ENCODE results near the gene GPR137B. TPM values are rescaled to one million over a fixed set of nuclear protein-coding genes. Genes with fewer than 3 reads are reported as not detected.

Gene GPR137B
- total and polyA plus RNA-seq, 9 of the 15 experiments (the other 6 are each of a cell fraction or from before 2014, with no cell fraction given): 0.04 to 1.0 (median 0.62) TPM

DNA sequence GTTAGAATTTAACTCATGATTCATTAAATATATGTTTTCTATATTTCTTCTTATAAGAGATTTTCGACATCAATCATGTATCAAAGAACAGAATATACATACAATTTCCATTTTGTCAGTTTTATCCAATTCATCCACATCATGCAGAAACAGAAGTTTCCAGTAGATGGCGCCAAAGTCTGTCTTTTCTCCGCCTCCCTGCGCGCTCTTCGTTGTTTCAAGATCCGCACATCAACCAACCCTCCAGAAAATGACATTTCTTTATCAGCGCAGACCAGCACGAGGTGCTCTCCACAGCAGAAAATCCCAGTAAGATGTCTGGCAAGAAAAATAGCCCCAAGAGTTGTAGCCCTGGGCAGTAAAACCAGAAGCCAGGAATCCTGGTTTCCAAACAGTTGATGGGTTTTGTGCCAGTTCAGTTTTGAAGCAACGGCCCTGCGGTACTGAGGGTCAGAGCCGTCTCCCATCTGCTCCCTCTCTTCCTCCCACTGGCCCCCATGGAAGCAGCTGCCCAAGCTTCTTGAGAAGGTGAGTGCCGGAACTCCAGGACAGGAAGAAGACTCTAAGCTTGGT is 38.6 kb upstream of the GPR137B start (continued):
- TF ChIP-seq, protein P1, sequence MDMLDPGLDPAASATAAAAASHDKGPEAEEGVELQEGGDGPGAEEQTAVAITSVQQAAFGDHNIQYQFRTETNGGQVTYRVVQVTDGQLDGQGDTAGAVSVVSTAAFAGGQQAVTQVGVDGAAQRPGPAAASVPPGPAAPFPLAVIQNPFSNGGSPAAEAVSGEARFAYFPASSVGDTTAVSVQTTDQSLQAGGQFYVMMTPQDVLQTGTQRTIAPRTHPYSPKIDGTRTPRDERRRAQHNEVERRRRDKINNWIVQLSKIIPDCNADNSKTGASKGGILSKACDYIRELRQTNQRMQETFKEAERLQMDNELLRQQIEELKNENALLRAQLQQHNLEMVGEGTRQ (CRISPR knock-in tag; IDR thresholded peaks at IDR 0.05): no peak
- TF ChIP-seq HDAC1 (IDR thresholded peaks at IDR 0.05) (no peak), HNRNPUL1 (IDR thresholded peaks at IDR 0.05; ENCODE audit: low read length) (no peak), NCOA4 (IDR thresholded peaks at IDR 0.05; ENCODE audit: partially characterized antibody) (no peak), NR4A1 (CRISPR knock-in tag; IDR thresholded peaks at IDR 0.05) (no peak), NR4A1 (tag; IDR thresholded peaks at IDR 0.05) (no peak), PCBP2 (IDR thresholded peaks at IDR 0.05; ENCODE audit: low read depth, low read length, poor library complexity, severe bottlenecking) (no peak), SPI1 (IDR thresholded peaks at IDR 0.05; ENCODE audit: borderline replicate concordance, low read depth, low read length) (no peak), STAG1 (CRISPR knock-in tag; IDR thresholded peaks at IDR 0.05; ENCODE audit: borderline replicate concordance) (peak; percentile 83; the same call in 1 of the 2 replicates), ZNF282 (CRISPR knock-in tag; IDR thresholded peaks at IDR 0.05) (no peak), FOS (IDR thresholded peaks at IDR 0.05; ENCODE audit: extremely low read depth, insufficient read length) (no peak), MEF2A (IDR thresholded peaks at IDR 0.05; ENCODE audit: control insufficient read depth, low read depth, low read length) (no peak)
- TF ChIP-seq, protein P2, sequence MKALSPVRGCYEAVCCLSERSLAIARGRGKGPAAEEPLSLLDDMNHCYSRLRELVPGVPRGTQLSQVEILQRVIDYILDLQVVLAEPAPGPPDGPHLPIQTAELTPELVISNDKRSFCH (CRISPR knock-in tag; IDR thresholded peaks at IDR 0.05): no peak
- TF ChIP-seq, protein P2 (tag; IDR thresholded peaks at IDR 0.05): no peak
- TF ChIP-seq, protein P3, sequence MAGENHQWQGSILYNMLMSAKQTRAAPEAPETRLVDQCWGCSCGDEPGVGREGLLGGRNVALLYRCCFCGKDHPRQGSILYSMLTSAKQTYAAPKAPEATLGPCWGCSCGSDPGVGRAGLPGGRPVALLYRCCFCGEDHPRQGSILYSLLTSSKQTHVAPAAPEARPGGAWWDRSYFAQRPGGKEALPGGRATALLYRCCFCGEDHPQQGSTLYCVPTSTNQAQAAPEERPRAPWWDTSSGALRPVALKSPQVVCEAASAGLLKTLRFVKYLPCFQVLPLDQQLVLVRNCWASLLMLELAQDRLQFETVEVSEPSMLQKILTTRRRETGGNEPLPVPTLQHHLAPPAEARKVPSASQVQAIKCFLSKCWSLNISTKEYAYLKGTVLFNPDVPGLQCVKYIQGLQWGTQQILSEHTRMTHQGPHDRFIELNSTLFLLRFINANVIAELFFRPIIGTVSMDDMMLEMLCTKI (IDR thresholded peaks at IDR 0.05; ENCODE audit: partially characterized antibody): no peak
- TF ChIP-seq, protein P4, sequence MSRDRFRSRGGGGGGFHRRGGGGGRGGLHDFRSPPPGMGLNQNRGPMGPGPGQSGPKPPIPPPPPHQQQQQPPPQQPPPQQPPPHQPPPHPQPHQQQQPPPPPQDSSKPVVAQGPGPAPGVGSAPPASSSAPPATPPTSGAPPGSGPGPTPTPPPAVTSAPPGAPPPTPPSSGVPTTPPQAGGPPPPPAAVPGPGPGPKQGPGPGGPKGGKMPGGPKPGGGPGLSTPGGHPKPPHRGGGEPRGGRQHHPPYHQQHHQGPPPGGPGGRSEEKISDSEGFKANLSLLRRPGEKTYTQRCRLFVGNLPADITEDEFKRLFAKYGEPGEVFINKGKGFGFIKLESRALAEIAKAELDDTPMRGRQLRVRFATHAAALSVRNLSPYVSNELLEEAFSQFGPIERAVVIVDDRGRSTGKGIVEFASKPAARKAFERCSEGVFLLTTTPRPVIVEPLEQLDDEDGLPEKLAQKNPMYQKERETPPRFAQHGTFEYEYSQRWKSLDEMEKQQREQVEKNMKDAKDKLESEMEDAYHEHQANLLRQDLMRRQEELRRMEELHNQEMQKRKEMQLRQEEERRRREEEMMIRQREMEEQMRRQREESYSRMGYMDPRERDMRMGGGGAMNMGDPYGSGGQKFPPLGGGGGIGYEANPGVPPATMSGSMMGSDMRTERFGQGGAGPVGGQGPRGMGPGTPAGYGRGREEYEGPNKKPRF (IDR thresholded peaks at IDR 0.05; ENCODE audit: low read depth, low read length): no peak
- TF ChIP-seq, protein P5, sequence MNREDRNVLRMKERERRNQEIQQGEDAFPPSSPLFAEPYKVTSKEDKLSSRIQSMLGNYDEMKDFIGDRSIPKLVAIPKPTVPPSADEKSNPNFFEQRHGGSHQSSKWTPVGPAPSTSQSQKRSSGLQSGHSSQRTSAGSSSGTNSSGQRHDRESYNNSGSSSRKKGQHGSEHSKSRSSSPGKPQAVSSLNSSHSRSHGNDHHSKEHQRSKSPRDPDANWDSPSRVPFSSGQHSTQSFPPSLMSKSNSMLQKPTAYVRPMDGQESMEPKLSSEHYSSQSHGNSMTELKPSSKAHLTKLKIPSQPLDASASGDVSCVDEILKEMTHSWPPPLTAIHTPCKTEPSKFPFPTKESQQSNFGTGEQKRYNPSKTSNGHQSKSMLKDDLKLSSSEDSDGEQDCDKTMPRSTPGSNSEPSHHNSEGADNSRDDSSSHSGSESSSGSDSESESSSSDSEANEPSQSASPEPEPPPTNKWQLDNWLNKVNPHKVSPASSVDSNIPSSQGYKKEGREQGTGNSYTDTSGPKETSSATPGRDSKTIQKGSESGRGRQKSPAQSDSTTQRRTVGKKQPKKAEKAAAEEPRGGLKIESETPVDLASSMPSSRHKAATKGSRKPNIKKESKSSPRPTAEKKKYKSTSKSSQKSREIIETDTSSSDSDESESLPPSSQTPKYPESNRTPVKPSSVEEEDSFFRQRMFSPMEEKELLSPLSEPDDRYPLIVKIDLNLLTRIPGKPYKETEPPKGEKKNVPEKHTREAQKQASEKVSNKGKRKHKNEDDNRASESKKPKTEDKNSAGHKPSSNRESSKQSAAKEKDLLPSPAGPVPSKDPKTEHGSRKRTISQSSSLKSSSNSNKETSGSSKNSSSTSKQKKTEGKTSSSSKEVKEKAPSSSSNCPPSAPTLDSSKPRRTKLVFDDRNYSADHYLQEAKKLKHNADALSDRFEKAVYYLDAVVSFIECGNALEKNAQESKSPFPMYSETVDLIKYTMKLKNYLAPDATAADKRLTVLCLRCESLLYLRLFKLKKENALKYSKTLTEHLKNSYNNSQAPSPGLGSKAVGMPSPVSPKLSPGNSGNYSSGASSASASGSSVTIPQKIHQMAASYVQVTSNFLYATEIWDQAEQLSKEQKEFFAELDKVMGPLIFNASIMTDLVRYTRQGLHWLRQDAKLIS (CRISPR knock-in tag; IDR thresholded peaks at IDR 0.05): no peak

Data from K562 (cell line).